Epithelial cell of prostate (primary cell): ENCODE results near the gene FBXO45.
"Not testable (repeated sequence)": the region's sequence is repeated elsewhere in the genome, so short reads cannot be mapped to it uniquely, and the experiment has no call there.

Experiments used
- DNase-seq: peaks from one replicate; pipeline ENCODE4 v3.0.0-alpha.2; 2011; ENCODE audit warnings: low read depth, low spot score
- H3K27ac ChIP-seq: fragments of 450-650 bp; 2 replicates; pipeline ENCODE4 v1.5.1; 2017; ENCODE audit warnings: mild to moderate bottlenecking

The FBXO45 gene, protein sequence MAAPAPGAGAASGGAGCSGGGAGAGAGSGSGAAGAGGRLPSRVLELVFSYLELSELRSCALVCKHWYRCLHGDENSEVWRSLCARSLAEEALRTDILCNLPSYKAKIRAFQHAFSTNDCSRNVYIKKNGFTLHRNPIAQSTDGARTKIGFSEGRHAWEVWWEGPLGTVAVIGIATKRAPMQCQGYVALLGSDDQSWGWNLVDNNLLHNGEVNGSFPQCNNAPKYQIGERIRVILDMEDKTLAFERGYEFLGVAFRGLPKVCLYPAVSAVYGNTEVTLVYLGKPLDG

DNA sequence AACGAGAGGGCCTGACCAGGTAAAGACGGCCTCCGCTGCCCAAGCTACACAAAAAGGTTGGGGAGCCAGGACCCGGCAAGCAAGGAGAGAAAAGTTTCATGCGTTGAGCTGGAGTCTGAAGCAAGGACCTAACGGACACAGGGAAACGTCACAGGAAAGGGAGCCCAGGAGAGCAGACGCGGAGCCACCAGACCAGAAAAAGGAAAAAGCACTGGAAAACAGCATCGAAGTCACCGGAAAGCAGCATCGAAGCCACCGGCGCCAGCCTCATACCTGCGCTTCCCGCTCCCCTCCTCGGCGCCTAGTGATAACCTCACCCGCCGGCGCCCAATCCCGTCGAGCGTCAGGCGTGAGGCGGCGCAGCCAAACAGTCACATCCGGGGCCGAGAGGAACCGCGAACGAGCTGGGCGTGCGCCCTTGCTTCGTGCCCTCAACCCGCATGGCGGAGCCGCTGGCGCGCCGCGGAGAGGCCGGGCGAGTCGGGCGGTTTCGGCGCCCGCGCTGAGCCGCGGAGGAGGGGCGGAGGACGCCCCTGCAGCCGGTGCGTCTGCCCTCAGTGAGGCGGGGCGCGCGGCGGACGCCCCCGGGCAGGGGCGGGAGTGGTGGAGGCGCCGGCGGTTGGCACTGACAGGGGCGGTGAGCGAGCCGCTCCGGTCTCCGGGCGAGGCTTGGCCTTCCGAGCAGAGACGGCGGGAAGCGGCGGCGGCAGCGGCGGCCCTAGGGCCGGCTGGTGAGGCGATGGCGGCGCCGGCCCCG, at the start of gene FBXO45, which contains the start of gene WDR53:
TSS of gene FBXO45 (plus strand) at position 415 of the 757 bp plus-strand sequence. CDS start at position 740, 325 bp downstream.
TSS of gene WDR53 (minus strand) at position 309 of the 757 bp plus-strand sequence. CDS start 7,079 bp downstream, outside the sequence.
- DNase-seq: peak; percentile 81
- peak within 1 kb of the TSS; percentile 77 for H3K27ac ChIP-seq

DNA sequence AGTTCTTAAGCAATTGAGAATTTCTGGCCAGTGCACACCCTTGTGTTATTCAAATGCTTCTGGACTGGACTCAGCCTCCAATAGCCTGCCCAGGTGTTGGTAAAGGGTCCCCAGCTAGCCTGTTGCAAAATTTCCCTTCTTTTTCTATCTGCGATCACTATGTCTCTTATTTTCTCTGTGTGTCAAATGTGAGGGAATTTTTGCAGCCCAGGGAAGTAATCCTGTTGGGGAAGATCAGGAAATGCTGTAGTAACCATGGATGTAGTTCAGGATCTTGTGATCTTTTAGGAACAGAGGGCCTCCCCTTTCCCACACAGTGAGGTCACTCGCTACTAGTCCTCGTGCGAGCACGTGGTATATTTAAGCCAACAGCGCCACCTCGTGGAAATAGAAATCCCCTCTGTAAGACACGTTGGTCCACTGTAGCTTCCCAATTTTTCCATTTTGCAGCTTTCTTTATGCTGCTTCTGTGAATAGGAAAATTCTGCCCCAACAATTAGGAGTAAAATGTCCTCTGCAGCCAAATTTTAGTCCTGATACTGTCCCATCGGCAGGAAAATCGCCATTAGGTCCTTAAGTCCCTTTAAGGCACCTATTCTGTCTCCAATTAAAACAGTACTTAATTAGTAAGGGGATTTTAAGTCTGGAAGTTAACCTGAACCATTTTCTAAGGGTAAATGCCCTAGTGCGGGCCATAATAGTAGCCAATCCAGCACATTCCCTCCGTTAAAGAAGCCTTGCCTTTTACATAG, 49.3 kb upstream of the FBXO45 start:
- no peak for DNase-seq
- no peak overlapping the region for H3K27ac ChIP-seq

DNA sequence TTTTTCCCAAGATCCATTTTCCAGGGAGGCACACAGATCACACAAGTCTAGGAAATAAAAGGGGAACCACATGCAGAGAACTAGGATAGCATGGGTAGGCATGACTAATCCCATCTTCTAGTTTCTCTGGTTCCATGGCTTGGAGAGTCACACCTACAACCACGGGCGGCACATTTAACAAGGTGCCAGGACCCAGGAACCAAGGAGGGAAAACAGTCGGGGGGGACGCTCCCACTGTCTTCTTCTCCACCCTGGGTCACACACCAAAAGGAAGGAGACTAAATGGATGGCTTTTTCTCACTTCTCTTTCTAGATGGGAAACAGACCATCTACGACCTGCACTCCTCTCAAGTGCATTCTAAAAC, 48.8 kb upstream of the FBXO45 start:
- H3K27ac ChIP-seq: no peak overlapping the region
- no peak for DNase-seq

DNA sequence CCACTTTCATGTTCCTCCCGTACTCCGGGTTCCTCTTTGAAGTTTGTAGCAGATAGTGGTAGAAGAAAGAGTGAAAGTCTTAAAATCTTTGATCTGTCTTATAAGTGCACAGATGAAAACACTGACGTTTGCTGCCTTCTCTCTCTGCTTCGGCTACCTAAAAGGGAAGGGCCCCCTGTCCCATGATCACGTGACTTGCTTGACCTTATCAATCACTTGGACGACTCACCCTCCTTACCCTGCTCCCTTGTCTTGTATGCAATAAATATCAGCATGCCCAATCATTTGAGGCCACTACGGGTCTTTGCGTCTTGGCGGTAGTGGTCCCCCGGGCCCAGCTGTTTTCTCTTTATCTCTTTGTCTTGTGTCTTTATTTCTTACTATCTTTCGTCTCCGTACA, 47.2 kb upstream of the FBXO45 start:
- DNase-seq: not testable (repeated sequence)

DNA sequence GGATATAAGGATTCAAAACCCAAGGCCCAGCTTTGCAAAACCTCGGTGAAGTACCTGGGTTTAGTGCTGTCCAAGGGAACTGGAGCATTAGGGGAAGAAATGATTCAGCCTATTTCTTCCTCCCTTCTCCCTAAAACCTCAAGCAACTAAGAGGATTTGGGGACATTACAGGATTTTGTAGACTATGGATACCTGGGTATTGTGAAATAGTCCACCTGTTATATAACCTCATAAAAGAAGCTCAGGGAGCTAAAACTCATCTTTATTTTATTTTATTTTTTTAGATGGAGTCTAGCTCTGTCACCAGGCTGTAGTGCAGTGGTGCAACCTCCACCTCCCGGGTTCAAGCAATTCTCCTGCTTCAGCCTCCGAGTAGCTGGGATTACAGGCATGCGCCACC, 44.6 kb upstream of the FBXO45 start:
- H3K27ac ChIP-seq: no peak overlapping the region
- DNase-seq: no peak

More for the DNA sequence above, 47.2 kb upstream of the FBXO45 start:
- H3K27ac ChIP-seq: not testable (repeated sequence)

DNA sequence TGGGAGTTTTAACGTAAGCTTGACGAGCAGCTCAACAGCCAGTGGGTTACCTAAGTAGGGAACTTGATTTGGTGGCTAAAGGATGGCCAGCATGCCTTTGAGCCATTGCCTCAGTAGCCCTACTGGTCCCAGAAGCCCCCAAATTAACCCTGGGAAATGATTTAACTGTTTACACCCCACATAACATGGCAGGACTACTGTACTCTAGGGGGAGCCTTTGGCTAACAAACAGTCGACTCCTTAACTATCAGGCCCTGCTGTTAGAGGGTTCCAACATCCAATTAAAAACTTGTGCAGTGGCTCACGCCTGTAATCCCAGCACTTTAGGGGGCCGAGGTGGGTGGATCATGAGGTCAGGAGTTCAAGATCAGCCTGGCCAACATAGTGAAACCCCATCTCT, 43.9 kb upstream of the FBXO45 start:
- no peak for DNase-seq
- no peak overlapping the region for H3K27ac ChIP-seq

DNA sequence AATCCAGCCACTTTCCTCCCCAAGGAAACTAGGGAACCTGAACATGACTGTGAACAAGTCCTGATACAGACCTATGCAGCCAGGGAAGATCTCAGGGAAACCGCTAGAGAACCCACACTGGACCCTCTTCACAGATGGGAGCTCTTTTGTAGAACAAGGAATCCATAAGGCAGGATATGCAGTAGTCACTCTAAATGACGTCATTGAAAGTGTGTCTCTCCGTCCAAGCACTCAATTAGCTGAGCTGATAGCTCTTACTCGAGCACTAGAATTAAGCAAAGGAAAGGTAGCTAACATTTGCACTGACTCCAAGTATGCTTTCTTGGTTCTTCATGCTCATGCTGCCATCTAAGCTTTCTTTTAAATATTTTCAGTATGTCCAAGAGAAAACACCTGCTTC, 43.3 kb upstream of the FBXO45 start:
- no peak overlapping the region for H3K27ac ChIP-seq
- no peak for DNase-seq

DNA sequence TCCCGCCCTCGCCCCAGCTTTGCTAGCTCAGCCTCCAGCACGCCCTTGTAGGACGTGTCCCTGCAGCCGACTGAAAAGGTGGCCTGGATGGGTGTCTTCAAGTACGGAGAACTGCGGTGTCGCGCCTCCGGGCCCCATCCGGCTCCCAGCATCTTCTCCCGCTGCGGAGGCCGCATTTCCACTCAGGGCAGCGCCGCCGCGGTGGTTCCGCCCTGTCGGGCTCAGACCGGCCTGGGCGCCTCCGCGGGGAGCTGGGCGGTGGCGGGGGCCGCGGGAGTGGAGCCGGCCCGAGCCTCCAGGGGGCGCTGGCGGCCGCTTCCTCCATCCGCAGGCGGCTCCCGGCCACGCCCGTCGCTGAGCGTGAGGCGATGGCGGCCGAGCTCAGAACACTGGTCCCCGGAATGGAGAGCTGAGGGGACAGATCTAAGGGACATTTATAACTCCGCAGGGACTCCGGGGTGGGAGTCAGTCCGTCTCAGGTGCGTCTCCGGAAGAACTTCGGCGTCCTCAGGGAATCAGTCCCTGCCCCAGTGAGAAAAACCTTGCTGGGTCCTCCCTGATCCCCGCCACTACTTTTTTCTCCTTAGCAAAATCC, 39.7 kb upstream of the FBXO45 start:
- no peak for DNase-seq
- H3K27ac ChIP-seq: no peak overlapping the region

DNA sequence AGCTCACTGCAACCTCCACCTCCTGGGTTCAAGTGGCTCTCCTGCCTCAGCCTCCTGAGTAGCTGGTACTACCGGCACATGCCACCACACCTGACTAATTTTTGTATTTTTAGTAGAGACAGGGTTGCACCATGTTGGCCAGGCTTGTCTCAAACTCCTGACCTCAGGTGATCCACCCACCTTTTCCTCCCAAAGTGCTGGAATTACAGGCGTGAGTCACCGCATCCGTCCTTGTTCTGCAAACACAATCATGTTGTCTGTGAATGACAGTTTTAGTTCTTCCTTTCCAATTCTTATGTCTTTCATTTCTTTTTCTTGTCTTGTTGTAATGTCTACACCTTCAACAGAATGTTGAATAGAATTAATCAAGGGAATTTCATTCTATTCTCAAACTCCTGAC, 37.0 kb upstream of the FBXO45 start:
- DNase-seq: no peak
- H3K27ac ChIP-seq: no peak overlapping the region

DNA sequence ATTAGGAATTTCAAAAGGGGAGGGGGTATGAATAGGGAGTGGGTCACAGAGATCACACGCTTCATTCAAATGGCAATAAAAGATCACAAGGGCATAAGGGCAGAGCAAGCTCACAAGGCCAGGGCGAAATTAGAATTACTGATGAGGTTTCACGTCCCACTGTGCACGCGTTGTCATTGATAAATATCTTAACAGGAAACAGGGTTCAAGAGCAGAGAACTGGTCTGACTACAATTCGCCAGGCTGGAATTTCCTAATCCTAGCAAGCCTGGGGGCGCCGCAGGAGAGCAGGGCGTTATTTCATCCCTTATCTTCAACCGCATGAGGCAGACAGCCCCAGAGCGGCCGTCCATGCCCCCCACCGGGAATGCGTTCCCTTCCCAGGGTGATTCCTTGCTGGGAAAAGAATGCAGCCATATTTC, 35.2 kb upstream of the FBXO45 start:
- no peak overlapping the region for H3K27ac ChIP-seq
- DNase-seq: no peak

DNA sequence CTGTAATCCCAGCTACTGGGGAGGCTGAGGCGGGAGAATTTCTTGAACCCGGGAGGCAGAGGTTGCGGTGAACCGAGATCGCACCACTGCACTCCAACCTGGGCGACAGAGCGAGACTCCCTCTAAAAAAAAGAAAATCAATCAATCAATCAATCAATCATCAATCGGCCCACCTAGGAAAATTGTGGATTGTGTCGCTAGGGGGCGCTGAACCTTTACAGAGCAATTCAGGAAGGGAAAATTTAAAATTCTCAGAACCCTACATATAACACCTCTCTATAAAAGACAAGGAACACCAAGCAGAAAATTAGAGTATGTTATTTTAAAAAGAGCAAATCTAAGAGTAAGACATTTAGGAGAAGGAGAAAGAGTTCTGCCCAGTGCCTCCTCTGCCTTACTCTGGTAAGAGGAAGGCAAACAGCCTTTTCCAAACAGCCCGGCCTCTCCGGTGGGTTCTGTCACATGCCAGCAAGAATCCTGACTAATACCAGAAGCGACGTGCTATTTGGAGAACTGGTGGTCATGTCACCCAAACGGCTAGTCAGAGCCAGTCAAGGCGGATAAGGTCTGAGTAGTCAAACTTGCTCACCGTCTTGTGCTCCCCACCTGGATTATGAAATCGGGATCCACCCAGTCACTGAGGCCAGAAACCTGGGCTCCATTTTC, 31.0 kb upstream of the FBXO45 start:
- H3K27ac ChIP-seq: peak overlapping the region; percentile 64

DNA sequence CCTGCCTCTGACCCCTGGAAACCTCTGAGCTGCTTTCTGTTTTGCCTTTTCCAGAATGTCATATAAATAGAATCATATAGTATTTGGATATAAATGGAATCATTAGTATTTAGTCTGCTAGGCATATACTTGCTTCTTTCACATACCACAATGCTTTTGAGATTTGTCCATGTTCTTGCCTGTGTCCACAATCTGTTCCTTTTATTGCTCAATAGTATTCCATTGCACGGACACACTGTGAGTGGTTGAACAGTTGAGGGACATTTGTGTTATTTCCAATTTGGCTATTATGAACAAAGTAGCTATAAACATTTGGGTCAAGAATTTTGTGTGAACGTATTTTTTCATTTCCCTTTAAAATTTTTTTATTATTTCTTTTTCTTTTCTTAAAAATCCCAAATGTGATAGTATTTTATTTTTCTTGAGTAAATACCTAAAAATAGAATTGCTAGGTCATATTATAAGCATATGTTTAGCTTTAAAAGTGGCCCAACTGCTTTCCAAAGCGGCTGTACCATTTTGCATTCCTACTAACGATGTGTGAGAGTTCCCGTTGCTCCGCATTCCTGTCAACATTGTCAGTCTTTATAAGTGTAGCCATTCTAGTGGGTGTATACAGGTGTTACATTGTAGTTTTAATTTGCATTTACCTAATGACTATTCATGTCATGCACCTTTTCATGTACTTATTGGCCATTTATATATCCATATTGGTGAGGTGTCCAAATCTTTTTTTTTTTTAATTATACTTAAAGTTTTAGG, 26.6 kb upstream of the FBXO45 start:
- DNase-seq: no peak
- no peak overlapping the region for H3K27ac ChIP-seq

More for the DNA sequence above, 31.0 kb upstream of the FBXO45 start:
- peak; percentile 83 for DNase-seq

DNA sequence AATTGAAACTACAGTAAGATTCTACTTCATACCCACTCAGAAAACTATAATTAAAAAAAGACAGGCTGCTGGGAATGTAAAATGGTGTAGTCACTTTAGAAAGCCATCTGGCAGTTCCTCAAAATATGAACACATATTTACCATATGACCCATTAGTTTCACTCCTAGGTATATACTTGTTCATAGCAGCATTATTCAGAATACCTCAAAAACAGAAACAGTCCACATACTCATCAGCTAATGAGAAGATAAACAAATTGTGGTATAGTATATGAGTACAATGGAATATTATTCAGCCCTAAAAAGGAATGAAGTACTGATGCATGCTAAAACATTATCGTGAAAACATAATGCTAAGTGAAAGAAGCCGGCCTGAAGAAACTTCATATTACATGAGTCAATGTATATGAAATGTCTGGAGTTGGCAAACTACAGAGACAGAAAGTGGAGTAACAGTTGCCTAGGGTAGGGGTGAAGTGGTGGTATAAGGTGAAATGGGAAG, 23.9 kb upstream of the FBXO45 start:
- no peak for DNase-seq

DNA sequence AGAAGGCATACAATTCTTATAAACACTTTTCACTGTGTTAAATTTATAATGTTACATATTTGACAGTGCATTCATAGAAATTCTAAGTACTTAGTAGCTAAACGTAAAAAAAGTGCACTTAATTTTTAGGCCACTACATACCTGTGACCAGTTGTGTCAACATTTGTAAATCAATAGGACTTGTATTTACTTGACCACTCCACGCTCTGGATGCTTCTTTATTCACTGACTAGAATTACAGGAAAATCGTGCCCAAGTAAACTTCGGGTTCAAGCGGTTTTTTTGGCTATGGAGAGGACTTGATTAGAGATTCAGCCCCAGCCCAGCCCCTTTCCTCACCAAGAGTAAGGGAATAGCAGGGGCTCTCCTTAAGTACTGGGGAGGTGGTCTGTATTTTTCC, 21.9 kb upstream of the FBXO45 start:
- no peak for DNase-seq
- H3K27ac ChIP-seq: no peak overlapping the region

More for the DNA sequence above, 23.9 kb upstream of the FBXO45 start:
- H3K27ac ChIP-seq: no peak overlapping the region

DNA sequence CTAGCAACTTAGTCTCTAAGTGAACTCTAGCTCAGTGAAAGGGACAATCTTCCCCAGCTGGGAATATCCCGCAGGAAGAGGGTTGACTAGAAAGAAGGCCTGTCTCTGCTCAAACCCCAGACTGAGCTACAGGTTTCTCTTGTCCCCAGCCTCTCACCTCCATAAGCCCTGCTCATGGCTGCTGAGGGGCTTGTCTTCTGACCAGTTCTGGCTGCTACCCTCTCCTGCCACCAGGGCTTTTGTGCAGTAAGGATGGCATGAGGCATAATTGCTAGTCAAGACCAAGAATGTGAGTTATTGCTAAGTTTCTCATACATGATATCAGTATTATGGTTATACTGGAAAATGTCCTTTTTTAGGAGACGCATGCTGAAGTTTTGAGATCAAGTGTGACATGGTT, 21.4 kb upstream of the FBXO45 start:
- no peak for DNase-seq
- H3K27ac ChIP-seq: no peak overlapping the region

DNA sequence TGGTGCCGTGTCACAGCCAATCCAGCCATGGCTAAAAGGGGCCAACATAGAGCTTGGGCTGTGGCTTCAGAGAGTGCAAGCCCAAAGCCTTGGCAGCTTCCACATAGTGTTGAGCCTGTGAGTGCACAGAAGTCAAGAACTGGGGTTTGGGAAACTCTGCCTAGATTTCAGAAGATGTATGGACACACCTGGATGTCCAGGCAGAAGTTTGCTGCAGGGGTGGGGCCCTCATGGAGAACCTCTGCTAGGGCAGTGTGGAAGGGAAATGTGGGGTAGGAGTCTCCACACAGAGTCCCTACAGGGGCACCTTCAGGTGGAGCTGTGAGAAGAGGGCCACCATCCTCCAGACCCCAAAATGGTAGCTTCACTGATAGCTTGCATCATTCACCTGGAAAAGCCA, 19.1 kb upstream of the FBXO45 start:
- H3K27ac ChIP-seq, DNase-seq: not testable (repeated sequence)

DNA sequence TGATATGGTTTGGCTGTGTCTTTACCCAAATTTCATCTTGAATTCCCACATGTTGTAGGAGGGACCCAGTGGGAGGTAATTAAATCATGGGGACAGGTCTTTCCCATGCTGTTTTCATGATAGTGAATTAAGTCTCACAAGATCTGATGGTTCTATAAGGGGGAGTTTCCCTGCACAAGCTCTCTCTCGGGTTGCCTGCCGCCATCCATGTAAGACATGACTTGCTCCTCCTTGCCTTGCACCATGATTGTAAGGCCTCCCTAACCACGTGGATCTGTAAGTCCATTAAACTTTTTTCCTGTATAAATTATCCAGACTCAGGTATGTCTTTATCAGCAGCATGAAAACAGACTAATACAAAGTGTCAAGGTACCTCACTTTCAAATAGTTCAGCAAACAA, 18.3 kb upstream of the FBXO45 start:
- not testable (repeated sequence) for H3K27ac ChIP-seq, DNase-seq

DNA sequence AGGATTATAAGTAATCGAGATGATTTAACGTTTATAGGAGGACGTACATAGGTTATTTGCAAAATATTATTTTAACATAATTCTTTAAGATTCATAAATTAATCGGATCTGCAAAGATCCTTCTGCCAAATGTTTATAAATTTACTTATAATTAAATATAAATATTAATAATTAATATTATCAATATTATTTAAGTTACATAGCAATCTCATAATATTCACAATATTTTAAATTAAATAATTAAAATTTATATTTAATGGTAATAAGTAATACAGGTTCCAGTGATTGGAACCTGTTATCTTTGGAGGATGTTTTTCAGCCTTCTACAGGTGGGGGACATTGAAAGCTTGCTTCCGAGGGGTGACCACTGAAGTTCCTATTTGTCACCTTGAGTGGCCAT, 16.2 kb upstream of the FBXO45 start:
- no peak overlapping the region for H3K27ac ChIP-seq
- DNase-seq: no peak

DNA sequence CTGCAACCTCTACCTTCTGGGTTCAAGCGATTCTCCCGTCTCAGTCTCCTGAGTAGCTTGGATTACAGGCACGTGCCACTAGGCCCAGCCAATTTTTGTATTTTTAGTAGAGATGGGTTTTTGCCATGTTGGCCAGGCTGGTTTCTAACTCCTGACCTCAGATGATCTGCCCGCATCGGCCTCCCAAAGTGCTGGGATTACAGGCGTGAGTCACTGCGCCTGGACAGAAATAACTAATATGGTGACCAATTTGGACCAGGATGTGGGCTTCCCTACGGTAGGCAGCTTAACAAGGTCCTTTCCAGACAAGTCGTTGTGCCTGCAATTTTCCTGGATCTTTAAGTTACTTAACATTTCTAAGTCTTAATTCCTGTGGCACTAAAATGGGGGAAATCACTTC, 14.9 kb upstream of the FBXO45 start:
- no peak overlapping the region for H3K27ac ChIP-seq
- no peak for DNase-seq
